ENCODE data around the gene SPATS2. TPM values are rescaled to one million over a fixed set of nuclear protein-coding genes. Genes with fewer than 3 reads are reported as not detected.

SPATS2 gene
- total RNA-seq (2012; rRNA removed): 44.7 and 63.3 TPM in 2 replicates
- 45.0 and 50.6 TPM in 2 replicates for polyA plus RNA-seq (2012; rRNA removed)
- 16.7 and 46.0 TPM in 2 replicates for polyA plus RNA-seq (2012; cell fraction: cytosol; rRNA removed)
- polyA plus RNA-seq (2012; cell fraction: nucleus; rRNA removed; ENCODE audit: low replicate concordance): 23.4 and 62.3 TPM in 2 replicates
- Bru-seq, nascent RNA: percentile 89 among the genes with signal in this experiment
- BruChase-seq, experiment 1, labeled RNA remaining after a 6-hour chase: percentile 95 among the genes with signal in this experiment
- BruChase-seq, experiment 2, labeled RNA remaining after a 2-hour chase: percentile 90 among the genes with signal in this experiment
- long read RNA-seq, transcript SPATS2-201 (13 exons, 3,158 nt): minor isoform, 13 of 72 reads
- long read RNA-seq, transcript SPATS2-222 (14 exons, 2,993 nt): major isoform, 21 of 72 reads
- long read RNA-seq, partial matches to known transcripts: 15 of 72 reads
- long read RNA-seq, other reads (novel, unspliced or antisense): 19 of 72 reads

GRCh38 chr12:49367381-49368239 lies at the start of gene SPATS2:
Gene SPATS2 (plus strand): TSS chr12:49367462. CDS start chr12:49461013, 93,551 bp downstream.
- DNase-seq (no peak), ATAC-seq (ENCODE audit: low read depth) (peak; percentile 1)
- WGBS, 2 experiments (ENCODE audit: extremely low coverage in 2 of 2, insufficient read length in 1 of 2): 1% methylated on average over 21 of the region's 52 CpGs; no CpG with 5 or more reads in 1 of the 2 experiments
- Histone ChIP-seq H3K18ac (ENCODE audit: low read depth, low read length) (peak within 1 kb of the TSS; percentile 74), H3K79me1 (ENCODE audit: low read depth in 1 of 2, low read length in 2 of 2) (peaks cover 3 to 38% of the 10 kb centered on the region in 2 experiments; a peak in 2 of 4 replicates), H2BK15ac (ENCODE audit: low read depth, low read length) (peak within 1 kb of the TSS; percentile 27; the same call in 1 of the 3 replicates), H2AFZ (replicated peaks; ENCODE audit: low read length, poor library complexity) (peak within 1 kb of the TSS; percentile 98), H4K91ac (ENCODE audit: insufficient read depth, low read depth, low read length) (peak within 1 kb of the TSS; percentile 81), H3K27ac (ENCODE audit: insufficient read depth, low read length) (peak within 1 kb of the TSS; percentile 91), H3K9me1 (ENCODE audit: insufficient read depth, low read length) (peaks cover 4% of the 10 kb centered on the region; the same call in 1 of the 2 replicates), H3K9ac (ENCODE audit: low read depth, low read length) (peak within 1 kb of the TSS; percentile 95), H3K4ac (ENCODE audit: low read depth, low read length) (peak within 1 kb of the TSS; percentile 92), H4K20me1 (ENCODE audit: insufficient read depth, low read length) (peaks cover 24% of the 10 kb centered on the region), H4K8ac (ENCODE audit: low read depth in 2 of 2, low read length in 2 of 2) (peak within 1 kb of the TSS; percentile 85 to 94), H3K23ac (ENCODE audit: low read depth, low read length) (peak within 1 kb of the TSS; percentile 99), H3K14ac (replicated peaks; ENCODE audit: low read depth, low read length) (peak within 1 kb of the TSS; percentile 84), H2AK5ac (ENCODE audit: low read depth, low read length) (peak within 1 kb of the TSS; percentile 59), H3K4me1 (ENCODE audit: control insufficient read depth, insufficient read depth, low read length) (peaks cover 6% of the 10 kb centered on the region; the same call in 1 of the 2 replicates), H3K9me3 (ENCODE audit: control insufficient read depth, insufficient read depth, low read length) (no peaks in the 10 kb centered on the region), H3K36me3 (ENCODE audit: control insufficient read depth, insufficient read depth, low read length) (peaks cover 2% of the 10 kb centered on the region; the same call in 1 of the 2 replicates), H3K56ac (ENCODE audit: extremely low read depth, insufficient read depth, low read length) (peak within 1 kb of the TSS; percentile 89), H2BK5ac (ENCODE audit: low read depth, low read length, poor library complexity, severe bottlenecking) (peak within 1 kb of the TSS; percentile 87), H3K4me2 (ENCODE audit: low read depth, low read length) (peak within 1 kb of the TSS; percentile 76), H4K5ac (ENCODE audit: low read depth, low read length) (peak within 1 kb of the TSS; percentile 55), H2BK120ac (ENCODE audit: low read depth, low read length) (peak within 1 kb of the TSS; percentile 90), H3K27me3 (ENCODE audit: control insufficient read depth, insufficient read depth, low read length) (no peaks in the 10 kb centered on the region), H2AK9ac (replicated peaks; ENCODE audit: low read depth, low read length, poor library complexity) (peak within 1 kb of the TSS; percentile 94), H3K4me3 (ENCODE audit: insufficient read depth, low read depth, low read length) (peak within 1 kb of the TSS; percentile 74), H2BK20ac (ENCODE audit: low read depth, low read length) (peak within 1 kb of the TSS; percentile 9; the same call in 1 of the 2 replicates)
- no TSS peak for BruUV-seq (replicated peaks)
- in situ Hi-C loops (cut with MboI; ENCODE audit: low sequenced_read_pairs) (no loop called here), dilution Hi-C loops (cut with HindIII; ENCODE audit: low sequenced_read_pairs, unreplicated experiment) (loop anchor here (25.0 kb wide), 1 partner anchor 145 kb away; no protein-coding TSS in a partner anchor), intact Hi-C loops (cut with micrococcal nuclease) (no loop called here)
- ChIA-PET POLR2A (ENCODE audit: unreplicated experiment) (no interaction called here), CTCF (interaction anchor here (0.9 to 2.1 kb wide), 5 partner anchors 9 to 147 kb away, joined by 3 to 10 read pairs (median 6); no protein-coding TSS in a partner anchor)
- TF ChIP-seq ELK1 (IDR thresholded peaks at IDR 0.05; ENCODE audit: borderline replicate concordance, low read depth, low read length) (no peak), MXI1 (IDR thresholded peaks at IDR 0.05; ENCODE audit: borderline replicate concordance, low read depth, low read length) (no peak), MAFK (IDR thresholded peaks at IDR 0.05; ENCODE audit: low read depth, low read length) (no peak), BHLHE40 (IDR thresholded peaks at IDR 0.05; ENCODE audit: low read depth, low read length) (no peak), NFE2L2 (IDR thresholded peaks at IDR 0.05; ENCODE audit: low read depth, low read length) (no peak), FOS (IDR thresholded peaks at IDR 0.05; ENCODE audit: low read depth, low read length) (no peak), RAD21 (IDR thresholded peaks at IDR 0.05; ENCODE audit: low read length) (no peak), CTCF (conservative IDR thresholded peaks at IDR 0.05; ENCODE audit: low read depth, low read length) (no peak), POLR2A (IDR thresholded peaks at IDR 0.05; ENCODE audit: low read depth, low read length) (no peak; the same call in 1 of the 2 replicates), CHD1 (IDR thresholded peaks at IDR 0.05; ENCODE audit: low read depth, low read length) (no peak), CEBPB (IDR thresholded peaks at IDR 0.05; ENCODE audit: low read depth, low read length) (no peak), SMC3 (IDR thresholded peaks at IDR 0.05; ENCODE audit: low read depth, low read length) (no peak), RCOR1 (IDR thresholded peaks at IDR 0.05; ENCODE audit: insufficient replicate concordance, low read length) (no peak)

Measured in IMR-90 (cell line).